ENCODE data around the gene RHBG.

The RHBG gene

DNA sequence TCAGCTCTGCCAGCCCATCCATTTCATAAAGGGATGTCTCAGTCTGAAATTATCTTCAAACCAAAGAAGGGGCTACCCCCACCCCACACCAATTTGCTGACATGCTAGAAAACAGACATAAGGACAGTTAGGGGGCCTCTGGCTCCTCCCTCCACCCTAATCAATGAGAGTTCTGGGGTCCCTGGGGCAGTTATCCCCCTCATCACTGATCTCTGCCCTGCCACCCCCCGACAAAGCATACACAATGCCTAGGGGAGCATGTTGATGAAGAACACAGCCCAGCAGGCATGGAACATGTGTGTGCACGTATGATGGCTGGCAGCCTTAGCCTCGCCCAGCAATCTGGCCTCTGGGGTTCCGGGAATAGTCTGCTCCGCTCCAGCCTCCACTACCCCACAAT, 58.9 kb downstream of the RHBG start:
- DNase-seq (ENCODE audit: low read depth) = no peak

DNA sequence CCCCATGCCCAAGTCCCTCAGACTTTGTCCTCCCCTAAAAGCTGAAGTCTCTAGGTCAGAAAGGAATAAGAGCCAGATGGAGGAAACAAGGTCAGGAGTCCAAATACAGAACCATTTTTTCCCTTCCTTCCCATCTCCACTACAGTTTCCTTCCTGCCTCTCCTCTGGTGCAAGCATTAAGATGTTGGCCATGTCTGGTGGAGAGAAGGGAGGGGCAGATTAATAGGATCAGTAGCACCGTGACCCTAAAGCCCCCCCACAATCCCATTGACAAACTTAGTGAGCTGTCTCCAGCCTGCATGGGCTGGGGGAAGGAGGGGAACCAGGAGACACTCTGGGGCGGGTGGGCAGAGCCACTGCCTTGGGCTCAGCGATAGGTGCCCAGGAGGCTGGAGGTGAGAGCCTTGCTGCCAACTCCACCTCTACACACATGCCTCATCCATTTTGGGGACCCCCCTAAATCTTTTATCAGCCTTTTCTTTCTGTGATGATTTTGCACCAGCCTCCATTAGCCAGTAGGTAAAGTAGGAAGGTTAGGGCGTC, 59.8 kb downstream of the RHBG start:
- no peak for DNase-seq (ENCODE audit: low read depth)

DNA sequence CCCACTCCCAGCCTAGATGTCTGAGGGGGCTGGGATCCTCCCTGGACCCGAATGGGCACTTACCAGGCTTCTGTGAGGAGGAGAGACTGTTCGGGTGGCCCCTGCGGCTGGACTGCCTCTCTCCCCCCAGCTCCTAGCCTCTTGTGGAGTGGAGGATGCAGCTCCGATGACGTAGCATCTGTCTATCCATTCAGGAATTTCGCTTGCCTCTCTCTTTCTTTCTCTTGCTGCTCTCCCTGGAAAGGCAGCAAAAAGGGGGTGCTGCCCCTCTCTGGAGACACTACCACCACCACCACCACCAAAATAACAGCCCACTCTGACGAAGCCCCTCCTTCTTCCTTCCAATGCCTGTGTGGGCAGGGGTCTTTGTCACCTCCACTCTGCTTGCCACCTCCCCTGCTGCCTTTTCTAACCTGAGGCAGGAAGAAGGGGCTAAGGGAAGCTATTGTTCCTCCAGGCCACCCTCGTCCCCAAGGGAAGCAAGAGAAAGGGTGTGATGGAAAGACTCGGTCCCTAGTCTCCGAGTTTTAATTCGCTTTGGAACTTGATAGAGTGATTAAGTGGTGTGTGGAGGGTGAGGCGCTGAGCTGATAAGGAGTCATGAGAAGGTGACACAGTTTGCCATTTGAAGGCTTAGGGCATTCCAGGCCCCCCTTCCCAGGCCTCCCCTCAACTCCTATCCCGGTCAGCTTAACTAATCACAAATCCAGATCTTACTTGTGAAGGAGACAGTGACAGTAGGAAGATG, 60.5 kb downstream of the RHBG start:
- no peak for DNase-seq (ENCODE audit: low read depth)

DNA sequence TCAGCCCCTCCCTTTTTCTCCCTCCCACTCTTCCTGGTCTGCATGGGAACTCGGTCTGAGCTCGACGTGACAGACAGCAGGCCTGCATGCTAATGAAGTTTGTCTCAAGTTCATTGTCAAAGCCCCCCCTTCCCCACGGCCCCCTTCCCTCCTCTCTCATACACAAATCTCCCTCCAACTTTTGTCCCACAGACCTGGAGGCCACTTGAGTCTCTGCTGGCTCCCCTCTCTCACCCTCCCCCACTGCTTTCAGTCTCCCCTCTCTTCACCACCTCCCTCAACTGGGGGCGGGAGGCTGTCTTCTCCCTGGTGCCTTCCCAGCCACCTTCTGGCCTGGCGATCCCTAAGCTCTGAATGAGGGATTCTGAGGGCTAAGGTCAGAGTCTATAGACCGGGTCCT, 61.3 kb downstream of the RHBG start:
- DNase-seq (ENCODE audit: low read depth) = no peak

DNA sequence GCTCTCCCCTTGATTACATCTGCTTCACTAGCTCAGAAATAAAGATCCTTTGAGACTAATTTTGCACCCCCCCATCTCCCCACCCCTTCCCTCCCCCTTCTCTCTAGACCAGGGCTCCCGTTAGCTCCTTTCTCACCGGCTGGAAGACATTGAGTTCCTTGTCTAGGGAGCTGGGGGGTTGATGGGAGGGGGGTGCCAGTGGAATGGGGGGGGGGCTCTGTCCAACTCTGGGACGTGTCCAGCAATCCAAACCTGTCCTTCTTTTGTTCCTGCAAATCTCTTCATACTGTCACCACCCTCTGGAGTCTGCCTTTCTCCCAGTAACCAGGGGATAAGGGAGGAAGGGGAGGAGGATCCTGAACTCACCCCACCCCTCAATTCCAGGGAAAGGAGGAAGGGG, 61.9 kb downstream of the RHBG start:
- DNase-seq (ENCODE audit: low read depth) = no peak

DNA sequence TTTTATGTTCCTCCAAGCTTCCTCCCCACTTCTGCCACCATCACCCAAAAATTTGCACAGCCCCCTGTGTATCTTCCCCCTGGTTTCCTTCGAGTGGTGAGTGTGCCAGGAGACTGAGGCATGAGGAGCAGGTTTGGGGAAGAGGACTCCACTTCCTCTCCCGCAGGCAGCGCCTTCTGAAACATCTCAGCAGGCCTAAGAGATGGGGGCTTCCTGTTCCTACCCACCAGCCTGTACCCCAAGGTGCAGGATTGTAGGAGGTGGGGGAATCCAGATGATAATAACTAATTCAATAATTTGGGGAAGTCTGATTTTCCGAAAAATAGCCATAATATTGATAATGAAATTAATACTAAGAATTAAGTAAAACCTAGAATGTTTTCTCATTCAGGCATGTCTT, 62.4 kb downstream of the RHBG start:
- no peak for DNase-seq (ENCODE audit: low read depth)

DNA sequence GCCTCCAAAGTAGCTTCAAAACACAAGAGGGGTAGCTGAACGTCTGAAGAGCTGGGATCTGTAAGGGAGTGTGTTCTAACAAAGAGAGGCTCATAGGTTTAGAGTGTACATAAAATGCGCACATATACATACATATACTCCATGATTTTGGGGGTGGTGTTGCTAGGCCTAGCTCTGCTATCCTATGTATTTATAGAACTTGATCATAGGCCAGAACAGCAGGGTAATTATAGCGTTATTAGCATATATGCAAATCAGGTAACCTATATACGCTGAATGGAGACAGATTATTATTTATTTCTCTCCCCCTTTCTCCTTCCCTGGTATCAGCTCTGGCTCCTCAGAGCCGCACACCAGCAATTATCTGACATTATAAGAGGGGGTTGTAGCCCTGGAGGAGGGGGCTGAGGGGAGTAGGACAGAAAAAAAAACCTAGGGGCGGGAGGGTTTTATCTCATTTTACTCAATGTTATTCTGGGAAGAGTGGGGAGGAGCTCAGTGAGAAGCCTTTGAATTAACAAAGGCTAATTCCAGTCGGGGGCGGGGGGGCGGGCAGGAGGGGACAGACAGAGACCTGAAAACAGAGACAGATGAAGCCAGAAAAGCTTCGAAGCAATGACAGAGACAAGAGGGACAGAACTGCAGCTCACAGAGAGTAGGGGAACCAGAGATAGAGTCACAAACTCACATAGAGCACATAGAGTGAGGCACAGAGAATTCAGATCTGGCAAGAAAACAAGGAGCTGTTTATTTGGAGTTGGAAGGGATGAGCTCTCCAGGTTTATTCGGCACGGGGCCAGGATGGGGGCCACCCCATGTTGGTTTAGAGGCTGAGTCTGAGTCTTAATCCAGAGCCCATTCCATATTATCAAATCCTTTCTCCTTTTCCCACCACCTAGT, 63.0 kb downstream of the RHBG start:
- no peak for DNase-seq (ENCODE audit: low read depth)

DNA sequence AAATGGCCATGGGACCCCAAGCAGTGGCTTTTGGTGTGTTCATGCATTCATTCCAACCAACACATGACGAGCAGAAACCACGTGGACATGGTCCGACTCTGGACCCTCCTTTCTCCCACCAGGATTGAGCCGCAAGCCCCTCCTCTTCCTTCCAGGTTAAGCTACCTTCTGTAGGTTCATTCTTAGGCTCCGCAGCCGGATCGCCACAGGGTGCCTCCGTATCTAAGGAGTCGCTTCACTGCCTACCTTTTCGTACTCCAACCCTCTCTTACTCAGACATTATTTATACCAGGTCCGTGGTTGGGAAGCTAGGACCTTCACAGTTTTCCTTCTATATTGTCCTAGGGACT, 63.6 kb downstream of the RHBG start:
- no peak for DNase-seq (ENCODE audit: low read depth)

DNA sequence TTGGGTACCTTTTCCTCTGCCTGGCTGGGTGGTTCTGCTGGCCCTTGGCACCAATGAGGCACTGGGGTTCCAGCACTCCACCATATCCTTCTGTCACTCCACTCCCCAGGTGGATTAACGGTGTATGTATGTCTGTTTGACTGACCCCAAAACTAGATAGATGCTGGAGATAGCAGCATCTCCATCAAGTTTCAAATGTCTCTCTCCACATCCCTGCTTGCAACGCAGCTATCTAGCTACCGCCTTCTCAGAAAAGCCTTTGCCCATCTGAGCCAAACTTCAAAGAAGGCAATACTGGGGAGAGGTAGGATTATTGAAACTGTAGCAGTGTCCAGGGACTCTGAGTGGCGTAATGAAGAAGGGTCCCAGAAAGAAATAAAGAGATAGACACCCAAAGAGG, 64.0 kb downstream of the RHBG start:
- no peak for DNase-seq (ENCODE audit: low read depth)

DNA sequence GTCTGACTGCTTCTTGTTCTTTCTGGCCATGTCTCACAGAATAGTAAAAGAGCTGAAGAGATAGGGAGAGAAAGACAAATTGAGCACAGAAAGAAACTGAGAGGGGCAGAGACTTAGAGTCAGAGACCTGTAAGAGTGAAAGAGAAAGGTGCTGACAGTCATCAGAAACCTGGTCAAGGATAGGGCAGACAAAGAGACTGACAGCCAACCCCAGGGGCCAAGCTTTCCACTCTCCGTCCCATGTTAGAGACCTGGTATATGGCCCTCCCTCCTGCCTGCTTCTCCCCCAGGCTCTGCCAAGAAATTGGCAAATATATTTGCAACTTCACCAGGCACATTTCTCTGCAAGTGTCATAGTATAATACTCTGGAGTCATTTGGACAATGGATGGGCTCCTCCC, 64.6 kb downstream of the RHBG start:
- DNase-seq (ENCODE audit: low read depth) = no peak
